BE2C (cell line): ENCODE data around the gene BLMH.

ENCODE experiments used
- DNase-seq: peaks from one replicate; pipeline ENCODE4 v3.0.0-alpha.2; 2020
- H3K27me3 ChIP-seq: fragments of 250-450 bp; sonication (Bioruptor Pico); 2 replicates; pipeline ENCODE4 v1.5.1; 2020; ENCODE audit warnings: mild to moderate bottlenecking
- H3K36me3 ChIP-seq: fragments of 250-450 bp; sonication (Bioruptor Pico); 2 replicates; pipeline ENCODE4 v1.5.1; 2020; ENCODE audit warnings: mild to moderate bottlenecking
- H3K4me1 ChIP-seq: fragments of 250-450 bp; sonication (Bioruptor Pico); 2 replicates; pipeline ENCODE4 v1.5.1; 2020
- H3K4me3 ChIP-seq: 2 replicates; pipeline ENCODE4 v1.5.1; 2011; ENCODE audit warnings: low read depth, low read length
- H3K9me3 ChIP-seq: fragments of 250-450 bp; sonication (Bioruptor Pico); 2 replicates; pipeline ENCODE4 v1.5.1; 2020
- CTCF ChIP-seq: IDR thresholded peaks from 2 replicates; pipeline ENCODE4 v1.5.1; 2012; ENCODE audit warnings: mild to moderate bottlenecking, low read depth, low read length

BLMH gene

GRCh38 chr17:30238003-30238344 is 53.8 kb downstream of the BLMH start:
- no peak for TF ChIP-seq CTCF
- H3K4me3 ChIP-seq = no peak overlapping the region
- H3K27me3 ChIP-seq = peaks cover 29% of the 10 kb centered on the region

GRCh38 chr17:30237296-30238002 is 54.3 kb downstream of the BLMH start:
- H3K9me3 ChIP-seq = no peaks in the 10 kb centered on the region
- no peak for DNase-seq
- H3K4me1 ChIP-seq = no peaks in the 10 kb centered on the region
- no peaks in the 10 kb centered on the region for H3K36me3 ChIP-seq
- peaks cover 29% of the 10 kb centered on the region for H3K27me3 ChIP-seq
- TF ChIP-seq CTCF = no peak
- no peak overlapping the region for H3K4me3 ChIP-seq

More at GRCh38 chr17:30238003-30238344, 53.8 kb downstream of the BLMH start:
- no peaks in the 10 kb centered on the region for H3K4me1 ChIP-seq
- DNase-seq = no peak
- H3K36me3 ChIP-seq = no peaks in the 10 kb centered on the region
- no peaks in the 10 kb centered on the region for H3K9me3 ChIP-seq

- no peaks in the 10 kb centered on the region for H3K9me3 ChIP-seq
- H3K36me3 ChIP-seq = no peaks in the 10 kb centered on the region
- peaks cover 29% of the 10 kb centered on the region for H3K27me3 ChIP-seq
- peak; percentile 53 for DNase-seq
- H3K4me1 ChIP-seq = no peaks in the 10 kb centered on the region
- no peak overlapping the region for H3K4me3 ChIP-seq
- TF ChIP-seq CTCF = peak; percentile 37
Observed at GRCh38 chr17:30236766-30237165, 55.0 kb downstream of the BLMH start.

GRCh38 chr17:30236297-30236624 is 55.5 kb downstream of the BLMH start:
- Histone ChIP-seq H3K4me3 (no peak overlapping the region), H3K4me1 (no peaks in the 10 kb centered on the region), H3K9me3 (no peaks in the 10 kb centered on the region), H3K36me3 (no peaks in the 10 kb centered on the region), H3K27me3 (peaks cover 29% of the 10 kb centered on the region)
- TF ChIP-seq CTCF = no peak
- no peak for DNase-seq

- DNase-seq = no peak
- no peaks in the 10 kb centered on the region for H3K9me3 ChIP-seq
- H3K27me3 ChIP-seq = peaks cover 29% of the 10 kb centered on the region
Observed at GRCh38 chr17:30235386-30236296, 56.1 kb downstream of the BLMH start, which contains the start of gene SLC6A4. SLC6A4 (minus strand) TSS chr17:30235697; CDS start chr17:30221958, 13,739 bp downstream.

More at GRCh38 chr17:30235386-30236296, 56.1 kb downstream of the BLMH start, which contains the start of gene SLC6A4:
- no peak for TF ChIP-seq CTCF
- Histone ChIP-seq H3K36me3 (no peaks in the 10 kb centered on the region), H3K4me1 (no peaks in the 10 kb centered on the region), H3K4me3 (peak within 1 kb of the TSS; percentile 20; the same call in 1 of the 2 replicates)
